Testis (tissue), 2 donors: ENCODE results near the gene ADD1.

ENCODE experiments used
- POLR2A ChIP-seq: fragments of 450-650 bp; IDR thresholded peaks from one replicate; pipeline ENCODE4 v1.6.1; 2017; ENCODE audit warnings: antibody characterized with exemption, mild to moderate bottlenecking, moderate library complexity
- TF ChIP-seq, protein P1 (sequence below), 3 experiments: fragments of 450-650 bp in 2 of 3; fragments of 200-600 bp in 1 of 3; sonication (generic) in 1 of 3; IDR thresholded peaks; one replicate each; pipeline ENCODE4 v1.5.1; 2016 to 2019; ENCODE audit warnings: antibody characterized with exemption in 3 of 3, mild to moderate bottlenecking in 2 of 3, moderate library complexity in 1 of 3

DNA sequence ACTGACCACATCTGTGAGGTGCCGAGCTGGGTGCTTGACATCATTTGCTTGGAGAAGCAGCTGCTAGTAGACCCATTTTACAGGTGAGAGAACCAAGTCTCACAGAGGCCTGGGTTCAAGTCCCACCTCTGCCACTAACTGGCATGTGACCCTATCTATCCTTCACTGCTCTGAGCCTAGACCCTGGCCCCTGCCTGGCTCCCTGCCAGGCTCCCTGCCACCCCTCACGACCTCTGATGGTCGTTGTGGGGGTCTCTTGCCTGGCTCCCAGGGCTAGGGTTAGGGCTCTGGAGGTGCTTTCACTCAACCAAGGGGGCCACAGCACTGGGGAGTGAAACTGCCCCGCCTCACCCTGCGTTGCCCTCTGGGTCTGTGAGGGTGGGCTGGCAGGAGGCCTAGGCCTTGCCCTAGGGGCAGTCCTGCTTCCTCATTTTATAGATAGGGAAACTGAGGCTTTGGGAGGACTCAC lies 7.2 kb upstream of the ADD1 start:
- TF ChIP-seq, protein P1, sequence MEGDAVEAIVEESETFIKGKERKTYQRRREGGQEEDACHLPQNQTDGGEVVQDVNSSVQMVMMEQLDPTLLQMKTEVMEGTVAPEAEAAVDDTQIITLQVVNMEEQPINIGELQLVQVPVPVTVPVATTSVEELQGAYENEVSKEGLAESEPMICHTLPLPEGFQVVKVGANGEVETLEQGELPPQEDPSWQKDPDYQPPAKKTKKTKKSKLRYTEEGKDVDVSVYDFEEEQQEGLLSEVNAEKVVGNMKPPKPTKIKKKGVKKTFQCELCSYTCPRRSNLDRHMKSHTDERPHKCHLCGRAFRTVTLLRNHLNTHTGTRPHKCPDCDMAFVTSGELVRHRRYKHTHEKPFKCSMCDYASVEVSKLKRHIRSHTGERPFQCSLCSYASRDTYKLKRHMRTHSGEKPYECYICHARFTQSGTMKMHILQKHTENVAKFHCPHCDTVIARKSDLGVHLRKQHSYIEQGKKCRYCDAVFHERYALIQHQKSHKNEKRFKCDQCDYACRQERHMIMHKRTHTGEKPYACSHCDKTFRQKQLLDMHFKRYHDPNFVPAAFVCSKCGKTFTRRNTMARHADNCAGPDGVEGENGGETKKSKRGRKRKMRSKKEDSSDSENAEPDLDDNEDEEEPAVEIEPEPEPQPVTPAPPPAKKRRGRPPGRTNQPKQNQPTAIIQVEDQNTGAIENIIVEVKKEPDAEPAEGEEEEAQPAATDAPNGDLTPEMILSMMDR (IDR thresholded peaks at IDR 0.05): no peak
- no peak for TF ChIP-seq POLR2A
